Measurements from ENCODE around the gene DSCAM.

DSCAM gene

GRCh38 chr21:40683349-40683748 is 163.6 kb downstream of the DSCAM start:
- DNase-seq, result no peak
- H3K4me1 Mint-ChIP-seq, result no peaks in the 10 kb centered on the region
- H3K27me3 Mint-ChIP-seq, result no peaks in the 10 kb centered on the region
- H3K27ac Mint-ChIP-seq, result no peak overlapping the region
- H3K9me3 Mint-ChIP-seq, result peaks cover 5 to 24% of the 10 kb centered on the region in 2 donors
- H3K4me3 Mint-ChIP-seq, result no peak overlapping the region
- ATAC-seq, result no peak

DNA sequence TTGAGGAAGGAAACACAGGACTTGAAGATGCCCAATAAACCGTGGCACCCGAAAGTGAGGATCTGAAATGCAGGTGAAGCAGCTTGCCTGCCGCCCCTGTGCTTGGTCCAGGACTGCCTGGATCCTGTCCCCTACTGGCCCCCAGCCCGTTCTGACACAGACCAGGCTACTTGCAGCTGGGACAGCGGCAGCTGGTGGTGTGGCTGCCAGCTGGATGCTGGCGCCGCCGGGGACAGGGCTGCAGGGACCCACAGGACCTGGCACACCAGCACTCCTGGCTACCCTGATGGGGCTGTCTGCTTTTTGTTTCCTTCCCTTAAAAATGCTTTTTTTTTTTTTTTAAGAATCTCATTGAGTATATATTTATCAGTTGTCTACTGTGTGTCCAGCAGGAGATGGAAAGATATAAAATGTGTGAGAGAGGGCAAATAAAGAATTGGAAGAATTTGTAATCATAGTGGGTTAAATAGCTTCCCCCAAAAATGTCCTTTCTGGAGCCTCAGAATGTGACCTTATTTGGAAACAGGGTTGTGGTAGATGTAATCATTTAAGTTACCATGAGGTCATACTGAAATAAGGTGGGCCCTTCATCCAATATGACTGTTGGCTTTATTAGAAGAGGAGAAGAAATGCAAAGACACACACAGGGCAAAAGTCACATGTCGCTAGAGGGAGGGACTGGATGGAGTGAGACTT is 165.6 kb downstream of the DSCAM start:
- Mint-ChIP-seq H3K27ac (no peak overlapping the region), H3K4me3 (no peak overlapping the region), H3K27me3 (no peaks in the 10 kb centered on the region), H3K9me3 (peaks cover 5 to 24% of the 10 kb centered on the region in 2 donors), H3K4me1 (no peaks in the 10 kb centered on the region)
- ATAC-seq, result no peak
- no peak for DNase-seq

GRCh38 chr21:40680311-40680710 is 166.6 kb downstream of the DSCAM start:
- no peak overlapping the region for H3K4me3 Mint-ChIP-seq
- no peaks in the 10 kb centered on the region for H3K27me3 Mint-ChIP-seq
- no peaks in the 10 kb centered on the region for H3K4me1 Mint-ChIP-seq
- DNase-seq, result no peak
- H3K27ac Mint-ChIP-seq, result peak overlapping the region in 1 of 2 donors; percentile 19
- peaks cover 5 to 24% of the 10 kb centered on the region in 2 donors for H3K9me3 Mint-ChIP-seq
- ATAC-seq, result no peak

GRCh38 chr21:40678681-40679284 is 168.2 kb downstream of the DSCAM start:
- no peak for DNase-seq
- no peak overlapping the region for H3K4me3 Mint-ChIP-seq
- H3K27ac Mint-ChIP-seq, result peak overlapping the region in 1 of 2 donors; percentile 24
- H3K9me3 Mint-ChIP-seq, result peaks cover 5 to 24% of the 10 kb centered on the region in 2 donors
- H3K4me1 Mint-ChIP-seq, result no peaks in the 10 kb centered on the region
- ATAC-seq, result no peak
- H3K27me3 Mint-ChIP-seq, result no peaks in the 10 kb centered on the region

DNA sequence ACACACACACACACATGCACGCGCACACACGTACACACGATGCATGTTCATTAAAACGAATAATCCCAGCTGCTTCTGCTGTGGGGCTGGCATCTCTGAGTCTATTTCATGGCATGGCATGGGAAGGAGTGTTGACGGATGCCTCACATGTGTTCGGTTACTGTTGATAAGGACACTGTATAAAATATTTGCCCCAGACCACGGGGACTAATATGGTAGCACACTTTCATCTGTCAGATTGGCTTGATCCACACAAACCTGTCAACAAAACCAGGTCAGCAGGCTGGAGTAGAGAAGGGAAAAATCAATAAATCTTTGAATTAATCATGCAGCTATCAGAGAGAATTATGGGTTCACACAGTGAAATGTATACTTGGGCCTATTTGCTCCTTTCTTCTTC is 171.9 kb downstream of the DSCAM start:
- Mint-ChIP-seq H3K4me1 (no peaks in the 10 kb centered on the region), H3K4me3 (no peak overlapping the region), H3K27ac (no peak overlapping the region), H3K27me3 (no peaks in the 10 kb centered on the region), H3K9me3 (no peaks in the 10 kb centered on the region)
- ATAC-seq (no peak), DNase-seq (no peak)

GRCh38 chr21:40672602-40673001 is 174.4 kb downstream of the DSCAM start:
- H3K27me3 Mint-ChIP-seq, result no peaks in the 10 kb centered on the region

DNA sequence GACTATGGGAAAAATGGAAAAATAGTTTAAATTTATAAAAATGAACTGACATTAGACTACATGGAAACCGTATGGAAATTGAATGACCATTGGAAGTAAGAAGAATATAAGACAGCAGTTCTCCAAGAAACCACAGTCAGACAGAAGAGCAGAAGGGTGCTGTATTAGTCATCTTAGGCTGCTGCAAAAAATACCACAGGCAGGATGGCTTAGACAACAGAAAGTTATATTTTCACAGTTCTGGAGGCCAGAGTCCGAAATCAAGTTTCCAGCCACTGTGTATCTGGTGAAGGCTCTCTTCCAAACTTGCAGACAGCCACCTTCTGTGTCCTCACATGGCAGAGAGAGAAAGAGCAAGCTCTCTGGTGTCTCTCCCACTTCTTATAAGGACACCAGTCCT is 175.2 kb downstream of the DSCAM start:
- no peak overlapping the region for H3K27ac Mint-ChIP-seq
- no peaks in the 10 kb centered on the region for H3K9me3 Mint-ChIP-seq
- no peak for DNase-seq
- H3K4me3 Mint-ChIP-seq, result no peak overlapping the region
- no peaks in the 10 kb centered on the region for H3K4me1 Mint-ChIP-seq
- no peaks in the 10 kb centered on the region for H3K27me3 Mint-ChIP-seq
- no peak for ATAC-seq

More at GRCh38 chr21:40672602-40673001, 174.4 kb downstream of the DSCAM start:
- Mint-ChIP-seq H3K4me3 (no peak overlapping the region), H3K9me3 (no peaks in the 10 kb centered on the region), H3K4me1 (no peaks in the 10 kb centered on the region), H3K27ac (no peak overlapping the region)
- ATAC-seq, result no peak
- DNase-seq, result no peak

GRCh38 chr21:40668555-40669275 is 178.2 kb downstream of the DSCAM start:
- no peak for ATAC-seq
- H3K9me3 Mint-ChIP-seq, result no peaks in the 10 kb centered on the region
- H3K27ac Mint-ChIP-seq, result peak overlapping the region in 1 of 2 donors; percentile 44
- DNase-seq, result no peak
- no peaks in the 10 kb centered on the region for H3K4me1 Mint-ChIP-seq
- H3K27me3 Mint-ChIP-seq, result no peaks in the 10 kb centered on the region
- H3K4me3 Mint-ChIP-seq, result no peak overlapping the region

GRCh38 chr21:40667967-40668366 is 179.0 kb downstream of the DSCAM start:
- Mint-ChIP-seq H3K9me3 (peaks cover 0 to 3% of the 10 kb centered on the region in 2 donors), H3K27ac (no peak overlapping the region), H3K4me3 (no peak overlapping the region), H3K27me3 (peaks cover 4% of the 10 kb centered on the region), H3K4me1 (no peaks in the 10 kb centered on the region)
- DNase-seq, result no peak
- ATAC-seq, result no peak

DNA sequence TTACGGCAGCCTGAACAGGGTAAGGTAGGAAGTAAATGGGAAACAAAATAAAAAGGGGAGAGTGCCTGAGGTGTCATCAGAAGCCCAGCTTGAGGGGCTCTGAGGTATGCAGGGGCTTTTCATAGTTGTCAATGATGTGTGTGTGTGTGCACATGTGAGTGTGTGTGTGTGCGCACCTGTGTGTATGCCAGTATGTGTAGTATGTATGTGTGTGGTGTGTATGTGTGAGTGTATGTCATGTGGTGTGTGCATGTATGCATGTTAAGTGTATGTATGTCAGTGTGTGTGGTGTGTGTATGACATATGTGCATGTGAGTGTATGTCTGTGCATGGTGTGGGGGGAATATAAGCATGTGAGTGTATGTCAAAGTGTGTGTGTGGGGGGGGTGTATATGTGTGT is 184.1 kb downstream of the DSCAM start:
- Mint-ChIP-seq H3K27me3 (peaks cover 10% of the 10 kb centered on the region), H3K4me3 (no peak overlapping the region), H3K27ac (peak overlapping the region in 1 of 2 donors; percentile 61), H3K9me3 (peaks cover 0 to 8% of the 10 kb centered on the region in 2 donors), H3K4me1 (no peaks in the 10 kb centered on the region)
- peak; percentile 33 for ATAC-seq
- DNase-seq, result no peak

DNA sequence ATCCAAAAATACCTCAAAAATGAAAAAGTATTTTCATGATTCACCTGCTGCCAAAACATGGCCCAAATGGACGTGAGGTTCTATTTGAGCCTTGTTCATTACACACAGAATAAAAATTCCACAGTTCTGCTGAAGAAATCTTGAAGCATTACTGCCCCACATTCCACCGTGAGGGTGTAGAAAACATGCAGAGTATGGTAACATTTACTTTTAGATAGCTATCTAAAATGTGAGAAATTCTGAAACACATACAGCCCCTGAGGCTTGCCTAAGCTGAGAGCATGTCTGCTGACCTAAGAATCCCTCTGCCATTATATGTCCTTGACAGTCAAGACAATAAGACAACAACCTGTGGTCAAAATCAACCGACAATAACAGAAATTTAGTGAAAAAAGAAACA is 186.5 kb downstream of the DSCAM start:
- DNase-seq, result no peak
- no peak overlapping the region for H3K4me3 Mint-ChIP-seq

GRCh38 chr21:40658311-40658710 is 188.6 kb downstream of the DSCAM start:
- no peak for DNase-seq
- no peaks in the 10 kb centered on the region for H3K4me1 Mint-ChIP-seq
- H3K4me3 Mint-ChIP-seq, result no peak overlapping the region
- H3K27ac Mint-ChIP-seq, result no peak overlapping the region
- peaks cover 0 to 16% of the 10 kb centered on the region in 2 donors for H3K9me3 Mint-ChIP-seq
- peaks cover 9% of the 10 kb centered on the region for H3K27me3 Mint-ChIP-seq
- ATAC-seq, result no peak

More for the DNA sequence above, 186.5 kb downstream of the DSCAM start:
- Mint-ChIP-seq H3K9me3 (peaks cover 0 to 8% of the 10 kb centered on the region in 2 donors), H3K4me1 (no peaks in the 10 kb centered on the region), H3K27me3 (peaks cover 10% of the 10 kb centered on the region), H3K27ac (no peak overlapping the region)
- no peak for ATAC-seq

GRCh38 chr21:40652436-40652835 is 194.5 kb downstream of the DSCAM start:
- ATAC-seq, result no peak
- Mint-ChIP-seq H3K27ac (no peak overlapping the region), H3K27me3 (no peaks in the 10 kb centered on the region), H3K9me3 (peaks cover 4 to 8% of the 10 kb centered on the region in 2 donors), H3K4me1 (no peaks in the 10 kb centered on the region), H3K4me3 (no peak overlapping the region)
- no peak for DNase-seq

DNA sequence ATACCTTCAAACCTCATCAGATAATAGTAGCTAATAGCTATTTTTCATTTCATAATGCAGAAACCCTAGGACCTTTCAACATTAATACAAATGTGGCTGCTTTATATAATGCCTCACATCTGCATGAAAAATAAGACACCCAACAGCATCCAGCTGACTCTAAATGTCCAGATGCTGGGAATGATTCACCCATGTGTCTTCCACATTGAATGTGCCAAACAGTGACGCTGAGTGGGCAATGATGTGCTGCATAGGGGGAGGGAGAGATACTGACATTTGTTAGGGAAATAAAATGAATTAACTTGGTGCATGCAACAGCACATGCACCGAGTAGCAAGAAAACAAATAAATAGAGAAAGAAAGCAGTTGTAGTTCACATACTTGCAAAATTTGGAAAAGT is 199.3 kb downstream of the DSCAM start:
- Mint-ChIP-seq H3K27ac (no peak overlapping the region), H3K9me3 (peaks cover 0 to 4% of the 10 kb centered on the region in 2 donors), H3K4me3 (no peak overlapping the region), H3K4me1 (no peaks in the 10 kb centered on the region), H3K27me3 (no peaks in the 10 kb centered on the region)
- ATAC-seq, result no peak
- no peak for DNase-seq

DNA sequence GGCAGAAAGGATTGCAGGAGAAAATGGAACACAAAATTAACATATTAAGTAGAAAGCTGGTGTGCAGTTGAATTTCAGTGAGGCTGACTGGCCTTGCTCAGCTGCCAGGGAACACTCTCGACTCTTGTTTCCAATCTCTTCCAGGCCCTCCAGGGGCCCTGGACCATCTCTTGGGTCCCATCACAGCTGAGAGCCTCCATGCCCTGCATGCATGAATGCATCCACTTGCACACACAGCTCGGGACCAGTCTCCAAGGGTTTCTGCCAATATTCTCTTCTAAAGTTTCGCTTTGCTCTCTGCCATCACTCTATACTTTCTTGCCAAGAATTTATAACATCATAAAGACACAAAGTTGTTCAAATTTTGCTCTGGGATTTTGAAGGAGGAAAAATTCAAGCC is 200.3 kb downstream of the DSCAM start:
- no peaks in the 10 kb centered on the region for H3K27me3 Mint-ChIP-seq
- H3K4me1 Mint-ChIP-seq, result no peaks in the 10 kb centered on the region
- no peak overlapping the region for H3K4me3 Mint-ChIP-seq
- H3K27ac Mint-ChIP-seq, result no peak overlapping the region
- peaks cover 0 to 4% of the 10 kb centered on the region in 2 donors for H3K9me3 Mint-ChIP-seq
- ATAC-seq (no peak), DNase-seq (no peak)

- DNase-seq (no peak), ATAC-seq (no peak)
- H3K4me3 Mint-ChIP-seq, result no peak overlapping the region
- no peaks in the 10 kb centered on the region for H3K27me3 Mint-ChIP-seq
- no peaks in the 10 kb centered on the region for H3K4me1 Mint-ChIP-seq
- H3K27ac Mint-ChIP-seq, result no peak overlapping the region
- H3K9me3 Mint-ChIP-seq, result no peaks in the 10 kb centered on the region
These were observed 205.9 kb downstream of the DSCAM start for GRCh38 chr21:40641042-40641441.
